A549 (cell line): Measurements from ENCODE around the gene VWF. TPM values are rescaled to one million over a fixed set of nuclear protein-coding genes. Genes with fewer than 3 reads are reported as not detected.

Experiments
- ATAC-seq, 2 experiments: fragments of 200-7000 bp in 1 of 2; fragments of >200 bp in 1 of 2; cut with Nextera tagmentation in 1 of 2; cut with Tn5 transposase in 1 of 2; 3 replicates each; pipeline versions ENCODE4 v1.8.0 to v1.9.1; 2018 to 2020; ENCODE audit warnings: mild to moderate bottlenecking in 1 of 2, moderate library complexity in 1 of 2
- CTCF ChIA-PET: fragments of 300-600 bp; sonication (Branson Sonifier 250); formaldehyde crosslinking; extraction: SDS; loops from one replicate; lab custom pipeline; 2021; ENCODE audit warnings: antibody characterized with exemption, inconsistent platforms; lab: Yijun Ruan, JAX
- POLR2A ChIA-PET: fragments of 350-600 bp; formaldehyde crosslinking; extraction: SDS; loops from one replicate; lab custom pipeline; 2021; ENCODE audit warnings: antibody characterized with exemption, inconsistent platforms; lab: Yijun Ruan, JAX
- DNase-seq, 2 experiments: peaks; one replicate each; pipeline versions ENCODE4 v3.0.0 to v3.0.0-alpha.2; 2011 to 2016; ENCODE audit warnings: low read depth in 1 of 2, low spot score in 1 of 2
- FAIRE-seq: peaks from 2 replicates; lab custom pipeline; 2011; peaks lifted over from hg19 to GRCh38; lab: Jason Lieb, UNC
- H3K27ac ChIP-seq, 2 experiments: fragments of >200 bp; sonication (Bioruptor Twin); formaldehyde crosslinking; 3 replicates each; pipeline ENCODE4 v1.5.1; 2016 to 2017
- H3K4me1 ChIP-seq: fragments of >200 bp; sonication (Bioruptor Twin); formaldehyde crosslinking; 3 replicates; pipeline ENCODE4 v1.6.1; 2016
- H3K4me2 ChIP-seq: fragments of >200 bp; sonication (Bioruptor Twin); formaldehyde crosslinking; 3 replicates; pipeline ENCODE4 v1.6.1; 2016
- H3K4me3 ChIP-seq: fragments of >200 bp; sonication (Bioruptor Twin); formaldehyde crosslinking; 3 replicates; pipeline ENCODE4 v1.5.1; 2016
- H3K9me3 ChIP-seq: fragments of >200 bp; sonication (Bioruptor Twin); formaldehyde crosslinking; 3 replicates; pipeline ENCODE4 v1.6.1; 2016
- BCL3 ChIP-seq: fragments of >200 bp; sonication (Bioruptor Twin); formaldehyde crosslinking; IDR thresholded peaks from 3 replicates; pipeline ENCODE4 v1.6.1; 2016
- BHLHE40 ChIP-seq: IDR thresholded peaks from 2 replicates; pipeline ENCODE4 v1.6.1; 2012; ENCODE audit warnings: low read depth, low read length, inconsistent platforms
- CBX2 ChIP-seq: fragments of 200-600 bp; sonication (generic); IDR thresholded peaks from 2 replicates; pipeline ENCODE4 v1.6.1; 2016; ENCODE audit warnings: low read depth, mild to moderate bottlenecking, borderline replicate concordance
- CHD4 ChIP-seq: fragments of 200-600 bp; sonication (generic); IDR thresholded peaks from 2 replicates; pipeline ENCODE4 v1.6.1; 2016; ENCODE audit warnings: antibody characterized with exemption, mild to moderate bottlenecking, borderline replicate concordance
- FOSL2 ChIP-seq, 2 experiments: fragments of 450-650 bp in 1 of 2; fragments of >200 bp in 1 of 2; sonication (Bioruptor Twin) in 1 of 2; formaldehyde crosslinking; IDR thresholded peaks; 2 replicates each; pipeline versions ENCODE4 v1.5.0 to v1.6.1; 2016 to 2020; ENCODE audit warnings: mild to moderate bottlenecking in 1 of 2, moderate library complexity in 1 of 2
- FOXS1 ChIP-seq: fragments of 250-450 bp; sonication (Bioruptor Pico); IDR thresholded peaks from 2 replicates; pipeline ENCODE4 v1.5.0; 2020; ENCODE audit warnings: mild to moderate bottlenecking, moderate library complexity
- KDM5A ChIP-seq: fragments of 200-600 bp; sonication (generic); IDR thresholded peaks from 2 replicates; pipeline ENCODE4 v1.6.1; 2016; ENCODE audit warnings: antibody characterized with exemption, mild to moderate bottlenecking
- MAZ ChIP-seq: fragments of 150-350 bp; IDR thresholded peaks from 2 replicates; pipeline ENCODE4 v1.6.1; 2014; ENCODE audit warnings: antibody characterized with exemption, low read depth, low read length, borderline replicate concordance
- MYC ChIP-seq: IDR thresholded peaks from 2 replicates; pipeline ENCODE4 v1.6.1; 2012; ENCODE audit warnings: mild to moderate bottlenecking, inconsistent platforms, low read length, improper control_type of control experiment, borderline replicate concordance
- POLR2A ChIP-seq: IDR thresholded peaks from 2 replicates; pipeline ENCODE4 v1.6.1; 2012; ENCODE audit warnings: mild to moderate bottlenecking, low read length
- RFX5 ChIP-seq: fragments of 450-650 bp; IDR thresholded peaks from 2 replicates; pipeline ENCODE4 v1.7.1; 2014; ENCODE audit warnings: antibody characterized with exemption, mild to moderate bottlenecking, moderate library complexity
- RNF2 ChIP-seq: fragments of 200-600 bp; sonication (generic); IDR thresholded peaks from 2 replicates; pipeline ENCODE4 v1.6.1; 2016; ENCODE audit warnings: low read depth, mild to moderate bottlenecking, antibody characterized with exemption, moderate library complexity, borderline replicate concordance
- SREBF2 ChIP-seq: fragments of 450-650 bp; IDR thresholded peaks from 2 replicates; pipeline ENCODE4 v1.6.1; 2014; ENCODE audit warnings: mild to moderate bottlenecking, moderate library complexity
- TFCP2L1 ChIP-seq: fragments of 250-450 bp; sonication (Bioruptor Pico); IDR thresholded peaks from 2 replicates; pipeline ENCODE4 v1.5.0; 2021; ENCODE audit warnings: mild to moderate bottlenecking
- ZFP36 ChIP-seq: fragments of 450-650 bp; IDR thresholded peaks from 2 replicates; pipeline ENCODE4 v1.6.1; 2014; ENCODE audit warnings: borderline replicate concordance; ENCODE audit not compliant: partially characterized antibody
- WGBS: methylation state at CpG from one replicate; pipeline ENCODE4 v1.1.6; 2017; ENCODE audit errors: missing lambda C conversion rate; 5-methylcytosine and 5-hydroxymethylcytosine counted together
- polyA plus RNA-seq, 4 experiments: library from polyadenylated mRNA; depleted of rRNA in 3 of 4; stranded (reverse); fragments of >200 nt; fragmentation: RNase III in 1 of 4; extraction: RNeasy Plus Mini Kit Qiagen cat#74134 plus additional on column Dnase treatment in 1 of 4; gene quantifications; 2 replicates in 3 of 4; 3 replicates in 1 of 4; pipeline ENCODE4 v1.2.3, GENCODE V29; 2011 to 2017
- TF ChIP-seq, protein P1 (sequence below): fragments of 250-450 bp; sonication (Bioruptor Pico); IDR thresholded peaks from 2 replicates; pipeline ENCODE4 v1.5.0; 2021; ENCODE audit warnings: mild to moderate bottlenecking, moderate library complexity, borderline replicate concordance
- TF ChIP-seq, protein P2 (sequence below): fragments of 200-600 bp; sonication (generic); IDR thresholded peaks from 2 replicates; pipeline ENCODE4 v1.6.1; 2016; ENCODE audit warnings: antibody characterized with exemption, mild to moderate bottlenecking, moderate library complexity

VWF gene
- polyA plus RNA-seq, 2 of the 4 experiments (the other 2 are of a cell fraction): 0.01 TPM; not detected in 1

DNA sequence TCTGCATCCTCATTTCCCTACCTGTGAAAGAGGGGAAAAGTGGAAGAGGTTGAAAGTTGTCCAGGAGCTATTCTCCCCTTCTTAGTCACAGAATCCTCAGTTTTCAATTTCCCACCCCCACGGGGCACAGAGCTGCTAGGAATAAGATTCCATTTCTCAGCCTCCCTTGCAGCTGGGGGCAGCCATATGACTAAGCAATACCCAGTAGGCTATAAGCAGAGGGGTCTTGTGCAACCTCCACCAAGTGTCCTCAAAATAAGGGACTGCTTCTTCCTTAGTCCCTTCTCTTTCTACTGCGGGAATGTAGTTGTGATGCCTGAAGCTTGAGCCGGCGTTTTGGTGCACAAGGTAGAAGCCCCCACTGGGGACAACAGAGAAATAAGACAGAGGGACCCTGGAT, 40.9 kb downstream of the VWF start:
- POLR2A ChIA-PET: no interaction called here
- TF ChIP-seq CHD4: no peak
- TF ChIP-seq MYC: no peak
- TF ChIP-seq TFCP2L1: no peak
- TF ChIP-seq, protein P1, sequence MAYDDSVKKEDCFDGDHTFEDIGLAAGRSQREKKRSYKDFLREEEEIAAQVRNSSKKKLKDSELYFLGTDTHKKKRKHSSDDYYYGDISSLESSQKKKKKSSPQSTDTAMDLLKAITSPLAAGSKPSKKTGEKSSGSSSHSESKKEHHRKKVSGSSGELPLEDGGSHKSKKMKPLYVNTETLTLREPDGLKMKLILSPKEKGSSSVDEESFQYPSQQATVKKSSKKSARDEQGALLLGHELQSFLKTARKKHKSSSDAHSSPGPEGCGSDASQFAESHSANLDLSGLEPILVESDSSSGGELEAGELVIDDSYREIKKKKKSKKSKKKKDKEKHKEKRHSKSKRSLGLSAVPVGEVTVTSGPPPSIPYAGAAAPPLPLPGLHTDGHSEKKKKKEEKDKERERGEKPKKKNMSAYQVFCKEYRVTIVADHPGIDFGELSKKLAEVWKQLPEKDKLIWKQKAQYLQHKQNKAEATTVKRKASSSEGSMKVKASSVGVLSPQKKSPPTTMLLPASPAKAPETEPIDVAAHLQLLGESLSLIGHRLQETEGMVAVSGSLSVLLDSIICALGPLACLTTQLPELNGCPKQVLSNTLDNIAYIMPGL (CRISPR knock-in tag): no peak
- no peak for TF ChIP-seq POLR2A
- TF ChIP-seq MAZ: no peak
- TF ChIP-seq RNF2: no peak
- TF ChIP-seq RFX5: no peak
- TF ChIP-seq, protein P2, sequence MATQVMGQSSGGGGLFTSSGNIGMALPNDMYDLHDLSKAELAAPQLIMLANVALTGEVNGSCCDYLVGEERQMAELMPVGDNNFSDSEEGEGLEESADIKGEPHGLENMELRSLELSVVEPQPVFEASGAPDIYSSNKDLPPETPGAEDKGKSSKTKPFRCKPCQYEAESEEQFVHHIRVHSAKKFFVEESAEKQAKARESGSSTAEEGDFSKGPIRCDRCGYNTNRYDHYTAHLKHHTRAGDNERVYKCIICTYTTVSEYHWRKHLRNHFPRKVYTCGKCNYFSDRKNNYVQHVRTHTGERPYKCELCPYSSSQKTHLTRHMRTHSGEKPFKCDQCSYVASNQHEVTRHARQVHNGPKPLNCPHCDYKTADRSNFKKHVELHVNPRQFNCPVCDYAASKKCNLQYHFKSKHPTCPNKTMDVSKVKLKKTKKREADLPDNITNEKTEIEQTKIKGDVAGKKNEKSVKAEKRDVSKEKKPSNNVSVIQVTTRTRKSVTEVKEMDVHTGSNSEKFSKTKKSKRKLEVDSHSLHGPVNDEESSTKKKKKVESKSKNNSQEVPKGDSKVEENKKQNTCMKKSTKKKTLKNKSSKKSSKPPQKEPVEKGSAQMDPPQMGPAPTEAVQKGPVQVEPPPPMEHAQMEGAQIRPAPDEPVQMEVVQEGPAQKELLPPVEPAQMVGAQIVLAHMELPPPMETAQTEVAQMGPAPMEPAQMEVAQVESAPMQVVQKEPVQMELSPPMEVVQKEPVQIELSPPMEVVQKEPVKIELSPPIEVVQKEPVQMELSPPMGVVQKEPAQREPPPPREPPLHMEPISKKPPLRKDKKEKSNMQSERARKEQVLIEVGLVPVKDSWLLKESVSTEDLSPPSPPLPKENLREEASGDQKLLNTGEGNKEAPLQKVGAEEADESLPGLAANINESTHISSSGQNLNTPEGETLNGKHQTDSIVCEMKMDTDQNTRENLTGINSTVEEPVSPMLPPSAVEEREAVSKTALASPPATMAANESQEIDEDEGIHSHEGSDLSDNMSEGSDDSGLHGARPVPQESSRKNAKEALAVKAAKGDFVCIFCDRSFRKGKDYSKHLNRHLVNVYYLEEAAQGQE: no peak
- TF ChIP-seq ZFP36: no peak
- CTCF ChIA-PET: interaction anchor here (1.4 to 3.3 kb wide), 9 partner anchors 10 to 201 kb away, joined by 4 to 15 read pairs (median 10); no protein-coding TSS in a partner anchor
- no peaks in the 10 kb centered on the region for H3K9me3 ChIP-seq
- 46% methylated on average over 4 of the region's 4 CpGs for WGBS
- H3K4me1 ChIP-seq: peaks cover 14% of the 10 kb centered on the region
- DNase-seq (no peak), ATAC-seq (no peak), FAIRE-seq (no peak)
- H3K4me3 ChIP-seq: no peak overlapping the region
- H3K4me2 ChIP-seq: no peak overlapping the region
- no peak overlapping the region for H3K27ac ChIP-seq

GRCh38 chr12:6082613-6083012, 41.9 kb downstream of the VWF start:
- Histone ChIP-seq H3K4me2 (no peak overlapping the region), H3K4me3 (no peak overlapping the region), H3K9me3 (no peaks in the 10 kb centered on the region), H3K4me1 (peaks cover 14% of the 10 kb centered on the region), H3K27ac (no peak overlapping the region)
- WGBS: 75% methylated on average over 3 of the region's 3 CpGs
- POLR2A ChIA-PET: no interaction called here
- no peak for TF ChIP-seq BCL3
- no peak for TF ChIP-seq FOSL2 (IDR thresholded peaks at IDR 0.05)
- TF ChIP-seq FOSL2 (CRISPR knock-in tag; IDR thresholded peaks at IDR 0.05): no peak
- no peak for TF ChIP-seq BHLHE40
- no peak for TF ChIP-seq SREBF2
- TF ChIP-seq CBX2: no peak
- no peak for TF ChIP-seq KDM5A
- no peak for TF ChIP-seq FOXS1 (CRISPR knock-in tag)
- CTCF ChIA-PET: interaction anchor here (1.1 to 3.3 kb wide), 7 partner anchors 10 to 202 kb away, joined by 4 to 15 read pairs (median 10); no protein-coding TSS in a partner anchor
- ATAC-seq (no peak), DNase-seq (no peak), FAIRE-seq (no peak)
